Endothelial cell of umbilical vein (primary cell): ENCODE results near the gene SLC11A2. TPM values are rescaled to one million over a fixed set of nuclear protein-coding genes. Genes with fewer than 3 reads are reported as not detected.

Experiments used
- BruUV-seq: library from RNA; stranded (reverse); fragments of 400-500 nt; replicated peaks from 2 replicates; lab custom pipeline; 2021; lab: Mats Ljungman, UMichigan
- CTCF ChIA-PET: fragments of 300-600, 350-600 bp; sonication (Branson Sonifier 250); formaldehyde crosslinking; loops from one replicate; lab custom pipeline; 2021; ENCODE audit warnings: antibody characterized with exemption, inconsistent platforms; lab: Charles Lee
- POLR2A ChIA-PET: fragments of 300-600, 350-600 bp; sonication (Branson Sonifier 250); formaldehyde crosslinking; loops from one replicate; lab custom pipeline; 2021; ENCODE audit warnings: antibody characterized with exemption, inconsistent platforms; lab: Charles Lee
- DNase-seq: peaks from one replicate; pipeline ENCODE4 v3.0.0-alpha.2; 2011; ENCODE audit warnings: low read depth, low spot score
- FAIRE-seq: peaks from 2 replicates; lab custom pipeline; 2011; peaks lifted over from hg19 to GRCh38; lab: Jason Lieb, UNC
- H2AFZ ChIP-seq: 2 replicates; pipeline ENCODE4 v1.6.0; 2012; ENCODE audit warnings: low read depth, low read length, control low read depth, inconsistent platforms
- H3K27ac ChIP-seq: 2 replicates; pipeline ENCODE4 v1.5.1; 2011; ENCODE audit warnings: low read depth, mild to moderate bottlenecking, control low read depth, low read length, moderate library complexity; ENCODE audit not compliant: insufficient read depth
- H3K27me3 ChIP-seq, 2 experiments: 2 replicates each; pipeline versions ENCODE4 v1.6.0 to v1.6.1; 2011; ENCODE audit warnings: low read length in 2 of 2, mixed read lengths in 1 of 2; ENCODE audit not compliant: control insufficient read depth in 2 of 2, insufficient read depth in 2 of 2
- H3K36me3 ChIP-seq, 2 experiments: 2 replicates in 1 of 2; 3 replicates in 1 of 2; pipeline ENCODE4 v1.5.1; 2011; ENCODE audit warnings: low read length in 2 of 2, mild to moderate bottlenecking in 1 of 2, moderate library complexity in 1 of 2; ENCODE audit not compliant: control insufficient read depth in 2 of 2, insufficient read depth in 2 of 2; ENCODE audit errors: extremely low read depth in 1 of 2
- H3K4me1 ChIP-seq: 3 replicates; pipeline ENCODE4 v1.5.1; 2011; ENCODE audit warnings: mild to moderate bottlenecking, low read length; ENCODE audit not compliant: control insufficient read depth, insufficient read depth; ENCODE audit errors: extremely low read depth
- H3K4me2 ChIP-seq: 2 replicates; pipeline ENCODE4 v1.6.1; 2011; ENCODE audit warnings: low read length, control low read depth, mixed read lengths; ENCODE audit not compliant: insufficient read depth
- H3K4me3 ChIP-seq, 3 experiments: fragments of 200-600 bp in 1 of 3; sonication (generic), shearing (Covaris generic) in 1 of 3; replicated peaks in 1 of 3; 2 replicates each; pipeline ENCODE4 v1.5.1; 2011 to 2016; ENCODE audit warnings: control low read depth in 3 of 3, low read length in 3 of 3, mild to moderate bottlenecking in 2 of 3, inconsistent platforms in 1 of 3, low read depth in 1 of 3, moderate library complexity in 1 of 3; ENCODE audit not compliant: insufficient read depth in 1 of 3
- H3K79me2 ChIP-seq: 2 replicates; pipeline ENCODE4 v1.6.0; 2012; ENCODE audit warnings: low read length, inconsistent platforms; ENCODE audit not compliant: control insufficient read depth, insufficient read depth
- H3K9ac ChIP-seq: replicated peaks from 2 replicates; pipeline ENCODE3; 2011; ENCODE audit warnings: low read length, control low read depth; ENCODE audit not compliant: insufficient read depth; ENCODE audit errors: extremely low read depth
- H3K9me1 ChIP-seq: replicated peaks from 3 replicates; pipeline ENCODE4 v1.6.0; 2011; ENCODE audit warnings: mild to moderate bottlenecking, low read length; ENCODE audit not compliant: control insufficient read depth, insufficient read depth; ENCODE audit errors: extremely low read depth
- H3K9me3 ChIP-seq: replicated peaks from 2 replicates; pipeline ENCODE4 v1.5.1; 2012; ENCODE audit warnings: low read length, inconsistent platforms; ENCODE audit not compliant: control insufficient read depth, insufficient read depth
- H4K20me1 ChIP-seq: replicated peaks from 2 replicates; pipeline ENCODE3; 2011; ENCODE audit warnings: mild to moderate bottlenecking, low read length; ENCODE audit not compliant: control insufficient read depth, insufficient read depth; ENCODE audit errors: extremely low read depth
- EZH2 ChIP-seq: IDR thresholded peaks from 2 replicates; pipeline ENCODE4 v1.6.1; 2012; ENCODE audit warnings: borderline replicate concordance, low read depth, mild to moderate bottlenecking, moderate library complexity, low read length, inconsistent platforms; ENCODE audit not compliant: severe bottlenecking
- FOS ChIP-seq: IDR thresholded peaks from 2 replicates; pipeline ENCODE4 v1.6.1; 2011; ENCODE audit warnings: mild to moderate bottlenecking, low read length, moderate library complexity, borderline replicate concordance; ENCODE audit not compliant: insufficient read depth
- GATA2 ChIP-seq: IDR thresholded peaks from 2 replicates; pipeline ENCODE4 v1.7.0; 2011; ENCODE audit warnings: low read depth, mild to moderate bottlenecking, moderate library complexity, mixed read lengths, low read length; ENCODE audit not compliant: insufficient read length, insufficient read depth
- JUN ChIP-seq: IDR thresholded peaks from 2 replicates; pipeline ENCODE4 v1.6.1; 2011; ENCODE audit warnings: borderline replicate concordance, low read depth; ENCODE audit not compliant: insufficient read length, insufficient read depth
- MAX ChIP-seq: IDR thresholded peaks from 2 replicates; pipeline ENCODE4 v1.6.1; 2011; ENCODE audit not compliant: insufficient read depth, insufficient read length
- MYC ChIP-seq: IDR thresholded peaks from one replicate; pipeline ENCODE4 v1.6.1; 2011; ENCODE audit warnings: mild to moderate bottlenecking, low read depth, low read length
- POLR2A ChIP-seq: IDR thresholded peaks from 2 replicates; pipeline ENCODE4 v1.6.1; 2012; ENCODE audit warnings: low read depth, mild to moderate bottlenecking, control low read depth, low read length
- POLR2AphosphoS5 ChIP-seq: IDR thresholded peaks from 2 replicates; pipeline ENCODE4 v1.6.1; 2012; ENCODE audit warnings: low read depth, mild to moderate bottlenecking, control low read depth, low read length, moderate library complexity; ENCODE audit not compliant: insufficient read depth
- dilution Hi-C: fragments of 300-500 bp; cut with MboI; formaldehyde crosslinking; loops from one replicate; pipeline ENCODE4 v1.15.0; 2019; ENCODE audit warnings: low sequenced_read_pairs; ENCODE audit not compliant: extremely low pct_ligation_motif_present
- intact Hi-C: fragments of 100-400 bp; cut with micrococcal nuclease; formaldehyde crosslinking; loops from one replicate; pipeline ENCODE4 v1.10.0; 2022
- polyA plus RNA-seq, 4 experiments: library from polyadenylated mRNA; depleted of rRNA in 3 of 4; stranded (reverse) in 3 of 4; unstranded in 1 of 4; fragments of >200 nt; gene quantifications; 2 replicates each; pipeline versions ENCODE4 v1.2.1 to v1.2.3, GENCODE V29; 2011 to 2012; ENCODE audit warnings: missing spikeins in 1 of 4
- total RNA-seq: library from RNA; stranded (reverse); gene quantifications from 2 replicates; pipeline ENCODE4 v1.2.3, GENCODE V29; 2021
- TF ChIP-seq, protein P1 (sequence below), 2 donors: IDR thresholded peaks; 1 replicate in 1 of 2; 2 replicates in 1 of 2; pipeline ENCODE4 v1.5.1; 2011; ENCODE audit warnings: low read length in 2 of 2, mild to moderate bottlenecking in 2 of 2, moderate library complexity in 2 of 2, control low read depth in 1 of 2, inconsistent platforms in 1 of 2, low read depth in 1 of 2; ENCODE audit not compliant: insufficient read depth in 1 of 2; ENCODE audit errors: extremely low read depth in 1 of 2

The SLC11A2 gene
- total and polyA plus RNA-seq, 2 donors (not counting 3 experiments of a cell fraction or from before 2014, with no cell fraction given) = 47.5 to 56.4 TPM

DNA sequence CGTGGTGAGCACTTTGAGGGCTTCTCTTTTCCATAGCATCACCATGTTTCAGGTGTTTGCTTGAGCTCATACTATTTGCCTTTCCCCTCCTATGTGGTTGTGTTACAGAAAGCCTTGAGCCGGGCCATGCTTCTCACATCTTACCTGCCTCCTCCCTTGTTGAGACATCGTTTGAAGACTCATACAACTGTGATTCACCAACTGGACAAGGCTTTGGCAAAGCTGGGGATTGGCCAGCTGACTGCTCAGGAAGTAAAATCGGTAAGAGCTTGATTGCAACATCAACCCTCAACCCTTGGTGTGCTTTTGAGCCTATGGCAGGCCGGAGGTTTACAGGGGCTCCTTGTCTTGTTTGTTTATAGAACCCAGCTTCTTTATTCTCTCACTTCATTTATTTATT is 30.1 kb upstream of the SLC11A2 start:
- ChIA-PET POLR2A (no interaction called here), CTCF (interaction anchor here (1.1 kb wide), 2 partner anchors 13 to 285 kb away, joined by 3 read pairs; no protein-coding TSS in a partner anchor)
- Histone ChIP-seq H3K9me1 (no peaks in the 10 kb centered on the region), H2AFZ (no peak overlapping the region), H4K20me1 (no peaks in the 10 kb centered on the region), H3K27ac (no peak overlapping the region), H3K4me1 (no peaks in the 10 kb centered on the region), H3K9me3 (no peaks in the 10 kb centered on the region), H3K9ac (no peak overlapping the region), H3K79me2 (no peaks in the 10 kb centered on the region), H3K4me2 (no peak overlapping the region), H3K27me3 (no peaks in the 10 kb centered on the region), H3K4me3 (no peak overlapping the region), H3K36me3 (peaks cover 16 to 25% of the 10 kb centered on the region in 2 experiments)
- no peak for DNase-seq
- no peak for FAIRE-seq
- BruUV-seq = no TSS peak
- dilution Hi-C loops (no loop called here), intact Hi-C loops (no loop called here)
- TF ChIP-seq POLR2A (no peak), EZH2 (no peak), JUN (no peak), MAX (no peak)

DNA sequence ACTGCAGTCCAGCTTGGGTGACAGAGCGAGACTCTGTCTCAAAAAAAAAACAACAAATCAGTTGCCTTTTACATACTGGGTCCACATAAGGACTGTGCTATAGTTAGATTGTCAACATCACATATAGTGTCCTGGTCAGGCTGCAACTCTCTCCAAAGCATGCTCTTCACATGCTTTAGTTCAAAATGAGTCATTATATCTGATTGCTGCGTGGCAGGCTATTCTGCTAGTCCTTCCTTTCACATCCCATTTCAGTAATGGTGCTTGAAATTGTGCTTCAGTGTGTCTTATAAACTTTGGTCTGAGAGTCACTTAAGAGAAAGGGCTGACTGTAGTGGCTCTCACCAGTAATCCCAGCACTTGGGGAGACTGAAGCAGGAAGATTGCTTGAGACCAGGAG is 28.9 kb upstream of the SLC11A2 start:
- CTCF ChIA-PET = no interaction called here
- dilution Hi-C loops = no loop called here
- TF ChIP-seq, protein P1, sequence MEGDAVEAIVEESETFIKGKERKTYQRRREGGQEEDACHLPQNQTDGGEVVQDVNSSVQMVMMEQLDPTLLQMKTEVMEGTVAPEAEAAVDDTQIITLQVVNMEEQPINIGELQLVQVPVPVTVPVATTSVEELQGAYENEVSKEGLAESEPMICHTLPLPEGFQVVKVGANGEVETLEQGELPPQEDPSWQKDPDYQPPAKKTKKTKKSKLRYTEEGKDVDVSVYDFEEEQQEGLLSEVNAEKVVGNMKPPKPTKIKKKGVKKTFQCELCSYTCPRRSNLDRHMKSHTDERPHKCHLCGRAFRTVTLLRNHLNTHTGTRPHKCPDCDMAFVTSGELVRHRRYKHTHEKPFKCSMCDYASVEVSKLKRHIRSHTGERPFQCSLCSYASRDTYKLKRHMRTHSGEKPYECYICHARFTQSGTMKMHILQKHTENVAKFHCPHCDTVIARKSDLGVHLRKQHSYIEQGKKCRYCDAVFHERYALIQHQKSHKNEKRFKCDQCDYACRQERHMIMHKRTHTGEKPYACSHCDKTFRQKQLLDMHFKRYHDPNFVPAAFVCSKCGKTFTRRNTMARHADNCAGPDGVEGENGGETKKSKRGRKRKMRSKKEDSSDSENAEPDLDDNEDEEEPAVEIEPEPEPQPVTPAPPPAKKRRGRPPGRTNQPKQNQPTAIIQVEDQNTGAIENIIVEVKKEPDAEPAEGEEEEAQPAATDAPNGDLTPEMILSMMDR (IDR thresholded peaks at IDR 0.05; ENCODE audit: extremely low read depth in 1 of 2, insufficient read depth in 1 of 2, low read depth in 1 of 2, low read length in 2 of 2) = no peak
- TF ChIP-seq EZH2 (no peak), POLR2AphosphoS5 (no peak), GATA2 (no peak), MAX (no peak), MYC (no peak), FOS (no peak), JUN (no peak)

More for the DNA sequence above, 28.9 kb upstream of the SLC11A2 start:
- no peaks in the 10 kb centered on the region for H3K4me1 ChIP-seq
- no peak overlapping the region for H3K4me3 ChIP-seq
- H2AFZ ChIP-seq = no peak overlapping the region
- no peak overlapping the region for H3K27ac ChIP-seq
- H3K9me1 ChIP-seq = no peaks in the 10 kb centered on the region
- H3K27me3 ChIP-seq = no peaks in the 10 kb centered on the region
- H3K79me2 ChIP-seq = no peaks in the 10 kb centered on the region
- H3K9me3 ChIP-seq = no peaks in the 10 kb centered on the region
- H3K9ac ChIP-seq = no peak overlapping the region
- DNase-seq (no peak), FAIRE-seq (no peak)
- no peak overlapping the region for H3K4me2 ChIP-seq
- no peaks in the 10 kb centered on the region for H4K20me1 ChIP-seq
- intact Hi-C loops = no loop called here
- H3K36me3 ChIP-seq = peaks cover 14 to 25% of the 10 kb centered on the region in 2 experiments
- POLR2A ChIA-PET = interaction anchor here (1.4 kb wide), 1 partner anchor 28 kb away, joined by 3 read pairs; the partner anchor contains the start of gene CSRNP2
- no TSS peak for BruUV-seq
